ENCODE results near the gene MX2. TPM values are rescaled to one million over a fixed set of nuclear protein-coding genes. Genes with fewer than 3 reads are reported as not detected.

MX2 gene
- total RNA-seq, 1 donor from 2014 or later = 18.9 TPM

GRCh38 chr21:41363370-41364270, 1.8 kb downstream of the MX2 start:
- DNase-seq (ENCODE audit: low spot score) = no peak

DNA sequence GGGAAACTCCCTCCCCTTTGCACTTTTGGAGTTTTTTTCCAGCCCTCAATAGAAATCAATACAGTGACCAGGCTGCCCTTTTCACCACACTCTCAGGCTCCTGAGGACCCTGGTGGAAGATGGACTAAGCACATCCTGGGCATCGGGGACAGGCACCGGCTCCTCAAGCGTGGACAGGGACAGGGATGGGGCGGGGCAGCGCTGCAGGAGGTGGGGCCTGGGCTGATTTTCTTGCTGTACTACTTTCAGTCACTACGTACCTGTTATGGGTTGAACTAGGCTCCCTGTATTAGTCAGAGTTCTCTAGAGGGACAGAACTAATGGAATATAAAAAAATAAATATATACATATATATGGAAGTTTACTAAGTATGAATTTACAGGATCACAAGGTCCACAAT, 2.5 kb downstream of the MX2 start:
- DNase-seq (ENCODE audit: low spot score) = no peak

- DNase-seq (ENCODE audit: low spot score) = no peak
These were observed 3.7 kb downstream of the MX2 start for GRCh38 chr21:41365377-41366107.

DNA sequence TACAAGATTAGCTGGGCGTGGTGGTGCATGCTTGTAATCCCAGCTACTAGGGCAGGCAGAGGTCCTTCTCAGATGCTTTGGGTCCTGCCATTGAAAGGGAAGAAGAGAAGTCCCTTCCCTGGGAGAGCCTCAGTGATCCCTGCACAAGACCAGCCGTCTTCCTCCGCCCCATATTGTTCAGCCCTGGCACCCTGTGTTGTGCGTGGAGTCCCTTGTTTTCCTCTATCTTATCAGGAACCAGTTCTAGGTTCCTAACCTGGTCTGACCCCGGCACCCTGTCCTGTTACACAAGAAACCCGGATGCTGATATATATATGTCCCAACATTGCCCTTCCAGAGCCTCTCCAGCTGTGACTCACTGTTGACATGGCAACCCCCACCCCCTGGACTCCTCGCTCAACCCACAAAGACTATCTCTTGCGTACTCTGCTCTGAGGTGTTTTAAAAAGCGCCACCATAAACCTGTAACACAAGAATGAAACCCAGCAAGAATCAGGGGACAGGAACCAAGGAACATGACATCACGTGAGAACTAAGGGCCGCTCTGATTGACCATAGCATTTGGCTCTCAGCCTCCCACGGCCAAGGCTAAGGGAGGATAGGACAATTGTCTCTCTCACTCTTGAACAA, 4.8 kb downstream of the MX2 start:
- DNase-seq (ENCODE audit: low spot score) = peak; percentile 77

GRCh38 chr21:41367301-41367944, 5.6 kb downstream of the MX2 start:
- DNase-seq (ENCODE audit: low spot score) = no peak

DNA sequence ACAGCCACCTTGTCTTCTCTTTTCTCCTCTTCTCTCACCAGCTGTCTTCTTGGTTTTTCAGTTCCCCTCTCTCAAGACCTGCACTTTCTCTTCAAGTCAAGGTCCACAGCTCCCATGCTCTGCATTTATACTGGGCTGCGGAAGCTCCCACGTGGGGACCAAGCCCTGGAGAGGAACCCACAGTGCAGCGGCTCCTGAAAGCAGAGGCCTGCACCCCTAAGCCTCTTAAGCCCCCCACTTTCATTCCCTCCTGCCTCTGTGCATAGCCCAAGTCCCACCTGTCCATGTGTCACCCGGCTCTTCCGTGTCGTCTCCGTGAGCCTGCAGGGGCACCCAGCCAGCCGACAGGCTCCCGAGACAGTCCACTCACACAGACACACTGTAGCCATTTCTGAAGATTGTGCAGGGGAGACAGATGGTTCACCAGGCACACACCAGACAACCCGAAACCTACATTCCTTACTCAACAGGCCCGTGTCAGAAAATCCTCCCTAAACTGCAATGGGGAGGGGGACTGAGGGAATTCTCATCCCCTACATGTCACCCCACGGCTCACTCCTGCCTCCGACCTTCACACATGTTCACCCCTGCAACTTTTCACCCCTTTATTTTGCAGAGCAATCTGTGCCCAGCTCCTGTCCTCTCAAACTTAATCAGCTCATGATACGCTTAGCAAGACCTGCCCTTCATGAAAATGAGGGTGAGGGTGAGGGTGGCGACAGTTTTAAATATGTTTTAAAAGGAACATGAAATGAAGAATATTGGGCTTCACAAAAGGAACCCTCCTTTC, 6.3 kb downstream of the MX2 start:
- DNase-seq (ENCODE audit: low spot score) = no peak

GRCh38 chr21:41368735-41369104, 6.9 kb downstream of the MX2 start:
- DNase-seq (ENCODE audit: low spot score) = no peak

- DNase-seq (ENCODE audit: low spot score) = peak; percentile 57
These were observed 7.5 kb downstream of the MX2 start for GRCh38 chr21:41369105-41369919.

GRCh38 chr21:41369920-41370839, 8.4 kb downstream of the MX2 start:
- no peak for DNase-seq (ENCODE audit: low spot score)

- DNase-seq (ENCODE audit: low spot score) = no peak
These were observed 9.2 kb downstream of the MX2 start for GRCh38 chr21:41370840-41371684.

GRCh38 chr21:41371685-41372030, 9.8 kb downstream of the MX2 start:
- DNase-seq (ENCODE audit: low spot score) = no peak

DNA sequence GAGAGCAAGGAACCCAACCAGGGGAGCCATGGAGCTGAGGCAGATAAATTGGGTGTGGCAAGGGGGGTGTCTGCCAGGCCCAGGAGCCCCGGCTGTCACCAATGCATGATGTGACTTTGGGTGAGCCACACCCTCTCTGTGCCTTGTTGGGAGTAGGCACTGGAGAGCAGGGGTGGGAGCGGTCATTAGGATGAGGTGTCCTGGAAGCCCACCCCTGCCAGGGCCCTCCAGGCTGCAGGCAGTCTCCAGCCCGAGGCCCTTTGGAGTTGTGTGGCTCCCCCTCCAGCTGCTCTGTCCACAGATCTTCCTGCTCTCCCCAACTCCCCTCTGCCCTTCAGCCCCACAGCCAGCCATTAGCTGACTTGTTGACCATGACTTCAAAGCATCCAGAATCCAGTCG, 11.4 kb downstream of the MX2 start:
- DNase-seq (ENCODE audit: low spot score) = no peak

GRCh38 chr21:41373763-41374162, 11.9 kb downstream of the MX2 start:
- DNase-seq (ENCODE audit: low spot score) = no peak

DNA sequence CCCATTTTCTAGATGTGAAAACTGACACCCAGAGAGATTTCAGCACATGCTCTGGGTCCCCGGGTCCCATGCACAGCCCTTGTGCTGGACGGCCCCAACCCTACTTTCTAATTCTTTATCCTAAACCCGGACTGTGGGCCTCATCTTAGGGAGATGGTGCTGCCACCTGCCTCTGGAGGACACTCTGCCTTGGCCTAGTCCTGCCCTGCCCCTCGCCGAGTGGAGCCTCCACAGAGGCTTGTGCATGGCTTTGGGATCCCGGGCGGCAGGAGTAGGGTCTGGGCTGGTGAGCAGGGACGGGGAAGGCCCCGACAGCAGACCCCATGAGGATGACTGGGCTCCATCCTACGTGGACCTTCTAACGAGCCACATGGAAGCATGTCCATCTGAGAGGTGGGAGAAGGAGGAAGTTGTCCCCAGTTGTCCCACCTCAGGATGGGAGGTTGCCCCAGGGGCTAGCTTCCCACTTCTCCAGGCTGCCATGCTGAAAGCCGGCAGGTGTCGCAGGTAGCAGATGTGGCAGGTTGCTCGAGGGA, 12.4 kb downstream of the MX2 start:
- DNase-seq (ENCODE audit: low spot score) = no peak

- no peak for DNase-seq (ENCODE audit: low spot score)
These were observed 13.2 kb downstream of the MX2 start for GRCh38 chr21:41374867-41375533.

DNA sequence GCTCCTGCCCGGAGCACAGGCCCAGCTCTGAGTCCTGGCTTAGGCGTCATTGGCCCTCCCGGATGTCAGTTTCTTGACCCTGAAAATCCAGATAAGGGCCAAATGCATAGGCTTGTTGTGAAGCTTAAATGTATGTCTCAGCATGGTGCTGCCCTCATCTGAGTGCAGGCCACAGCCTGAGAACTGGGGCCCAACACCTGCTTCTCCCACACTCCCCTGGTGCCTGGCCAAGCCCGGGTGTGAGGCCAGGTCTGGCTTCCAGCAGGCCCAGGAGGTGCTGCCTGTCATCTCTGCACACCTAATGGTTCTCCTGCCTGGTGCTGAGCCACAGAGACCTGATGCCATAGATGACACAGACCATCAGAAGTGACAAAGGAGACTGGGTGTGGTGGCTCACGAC, 14.0 kb downstream of the MX2 start:
- no peak for DNase-seq (ENCODE audit: low spot score)

GRCh38 chr21:41377715-41378114, 15.9 kb downstream of the MX2 start:
- DNase-seq (ENCODE audit: low spot score) = no peak

DNA sequence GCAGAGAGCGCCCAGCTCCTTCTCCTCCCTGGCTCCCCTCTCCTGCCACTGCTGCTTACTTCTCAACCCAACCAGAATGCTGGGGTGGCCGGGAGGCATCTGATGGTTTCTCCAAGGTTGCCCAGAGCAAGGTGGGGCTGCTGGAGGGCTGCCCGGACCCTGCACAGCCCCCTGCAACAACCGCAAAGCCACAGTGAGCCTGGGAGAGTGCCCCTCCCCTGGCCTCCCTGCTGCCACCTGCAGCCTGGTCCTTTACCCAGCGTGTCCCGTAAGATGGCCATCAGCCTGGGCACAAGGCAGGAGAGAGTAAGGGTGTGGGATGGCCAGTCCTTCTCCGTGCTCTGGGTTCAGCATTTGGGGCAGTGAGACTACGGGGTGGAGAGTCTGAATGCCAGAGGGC, 17.0 kb downstream of the MX2 start:
- DNase-seq (ENCODE audit: low spot score) = no peak

All from ureter (tissue), 1 donor.